CD14-positive monocyte (primary cell): ENCODE data around the gene RIT1. TPM values are rescaled to one million over a fixed set of nuclear protein-coding genes. Genes with fewer than 3 reads are reported as not detected.

ENCODE experiments used
- DNase-seq, 3 donors: peaks; one replicate each; pipeline ENCODE4 v3.0.0-alpha.2; 2011 to 2022
- H2AFZ ChIP-seq: 2 replicates; pipeline ENCODE4 v1.6.0; 2012; ENCODE audit warnings: mild to moderate bottlenecking, low read depth, low read length, inconsistent platforms; ENCODE audit not compliant: insufficient read depth, poor library complexity, severe bottlenecking
- H3K27ac ChIP-seq, 2 donors: 1 replicate in 1 of 2; 2 replicates in 1 of 2; pipeline ENCODE4 v1.5.1; 2012 to 2013; ENCODE audit warnings: low read length in 2 of 2, control low read depth in 1 of 2, inconsistent platforms in 1 of 2, low read depth in 1 of 2, mild to moderate bottlenecking in 1 of 2
- H3K27me3 ChIP-seq, 2 donors: one replicate each; pipeline versions ENCODE4 v1.6.0 to v1.6.1; 2011 to 2013; ENCODE audit warnings: low read length in 2 of 2; ENCODE audit not compliant: control insufficient read depth in 2 of 2, insufficient read depth in 2 of 2
- H3K36me3 ChIP-seq, 2 donors: replicated peaks in 1 of 2; 1 replicate in 1 of 2; 2 replicates in 1 of 2; pipeline versions ENCODE4 v1.5.1 to v1.6.1; 2012 to 2013; ENCODE audit warnings: low read length in 2 of 2, control low read depth in 1 of 2, inconsistent platforms in 1 of 2, mild to moderate bottlenecking in 1 of 2; ENCODE audit not compliant: insufficient read depth in 2 of 2, control insufficient read depth in 1 of 2
- H3K4me1 ChIP-seq, 2 donors: 1 replicate in 1 of 2; 2 replicates in 1 of 2; pipeline versions ENCODE4 v1.5.1 to v1.6.1; 2012 to 2013; ENCODE audit warnings: low read length in 2 of 2, control low read depth in 1 of 2, inconsistent platforms in 1 of 2, mild to moderate bottlenecking in 1 of 2, moderate library complexity in 1 of 2; ENCODE audit not compliant: insufficient read depth in 2 of 2, control insufficient read depth in 1 of 2
- H3K4me2 ChIP-seq: replicated peaks from 2 replicates; pipeline ENCODE3; 2012; ENCODE audit warnings: low read length, moderate library complexity, mild to moderate bottlenecking; ENCODE audit not compliant: poor library complexity, severe bottlenecking; ENCODE audit errors: extremely low read depth
- H3K4me3 ChIP-seq, 3 experiments: fragments of 200-600 bp in 1 of 3; sonication (generic) in 1 of 3; replicated peaks in 1 of 3; 1 replicate in 2 of 3; 2 replicates in 1 of 3; pipeline ENCODE4 v1.5.1; 2011 to 2013; ENCODE audit warnings: low read length in 3 of 3, mild to moderate bottlenecking in 3 of 3, control low read depth in 2 of 3, low read depth in 2 of 3, inconsistent platforms in 1 of 3, moderate library complexity in 1 of 3
- H3K79me2 ChIP-seq: 2 replicates; pipeline ENCODE4 v1.6.0; 2012; ENCODE audit warnings: mild to moderate bottlenecking, control low read depth, inconsistent platforms, low read length, moderate library complexity; ENCODE audit not compliant: insufficient read depth
- H3K9ac ChIP-seq: 2 replicates; pipeline ENCODE4 v1.6.0; 2017; ENCODE audit warnings: low read length, mild to moderate bottlenecking; ENCODE audit not compliant: insufficient read depth, poor library complexity, severe bottlenecking
- H3K9me3 ChIP-seq, 2 donors: replicated peaks in 1 of 2; 1 replicate in 1 of 2; 2 replicates in 1 of 2; pipeline versions ENCODE4 v1.5.1 to v1.6.1; 2012 to 2013; ENCODE audit warnings: low read length in 2 of 2, control low read depth in 1 of 2; ENCODE audit not compliant: control insufficient read depth in 1 of 2, insufficient read depth in 1 of 2
- H4K20me1 ChIP-seq: 2 replicates; pipeline ENCODE4 v1.6.0; 2012; ENCODE audit warnings: mild to moderate bottlenecking, low read length, control low read depth, moderate library complexity; ENCODE audit not compliant: insufficient read depth
- H3K27ac Mint-ChIP-seq, 7 donors: one replicate each; pipeline ENCODE4 v1.8.0; 2020; ENCODE audit warnings: mild to moderate bottlenecking in 7 of 7, mixed read lengths in 7 of 7, moderate library complexity in 6 of 7, inconsistent platforms in 2 of 7
- H3K27me3 Mint-ChIP-seq, 3 donors: one replicate each; pipeline ENCODE4 v1.8.0; 2021 to 2022; ENCODE audit warnings: low read depth in 3 of 3, mild to moderate bottlenecking in 3 of 3, mixed read lengths in 3 of 3, moderate library complexity in 3 of 3, inconsistent platforms in 1 of 3
- H3K36me3 Mint-ChIP-seq, 2 donors: one replicate each; pipeline ENCODE4 v1.8.0; 2020; ENCODE audit warnings: mixed read lengths in 2 of 2, inconsistent platforms in 1 of 2, mild to moderate bottlenecking in 1 of 2
- H3K4me1 Mint-ChIP-seq: one replicate; pipeline ENCODE4 v1.8.0; 2020; ENCODE audit warnings: mild to moderate bottlenecking, mixed read lengths
- H3K4me3 Mint-ChIP-seq, 2 donors: one replicate each; pipeline ENCODE4 v1.8.0; 2020; ENCODE audit warnings: mild to moderate bottlenecking in 2 of 2, mixed read lengths in 2 of 2, moderate library complexity in 1 of 2
- H3K9me3 Mint-ChIP-seq, 7 donors: one replicate each; pipeline ENCODE4 v1.8.0; 2020 to 2022; ENCODE audit warnings: mixed read lengths in 7 of 7, mild to moderate bottlenecking in 6 of 7, moderate library complexity in 6 of 7, inconsistent platforms in 2 of 7
- WGBS: methylation state at CpG from one replicate; pipeline ENCODE4 v1.1.5; 2013; ENCODE audit warnings: missing lambda C conversion rate; ENCODE audit not compliant: insufficient coverage; 5-methylcytosine and 5-hydroxymethylcytosine counted together
- intact Hi-C, 2 donors: fragments of 100-400 bp; cut with micrococcal nuclease; formaldehyde crosslinking; loops; one replicate each; pipeline versions ENCODE4 v1.15.0 to v1.15.1; 2023
- polyA plus RNA-seq, 3 donors: library from polyadenylated mRNA; depleted of rRNA in 1 of 3; unstranded in 2 of 3; stranded (reverse) in 1 of 3; fragments of 300-500 nt in 2 of 3; fragments of >200 nt in 1 of 3; fragmentation: Illumina TruSeq in 2 of 3; gene quantifications; 1 replicate in 2 of 3; 2 replicates in 1 of 3; pipeline ENCODE4 v1.2.3, GENCODE V29; 2012 to 2021
- TF ChIP-seq, protein P1 (sequence below): fragments of 200-600 bp; IDR thresholded peaks from one replicate; pipeline ENCODE4 v1.8.0; 2022; ENCODE audit warnings: antibody characterized with exemption, mild to moderate bottlenecking

Gene RIT1
- polyA plus RNA-seq, 3 donors: 57.2 to 76.8 (median 69.6) TPM

- Mint-ChIP-seq H3K27me3 (peaks cover 0 to 2% (median 0%) of the 10 kb centered on the region in 3 donors), H3K36me3 (peaks cover 21 to 30% of the 10 kb centered on the region in 2 donors), H3K4me1 (peaks cover 28% of the 10 kb centered on the region), H3K9me3 (peaks cover 0 to 2% (median 0%) of the 10 kb centered on the region in 7 donors), H3K4me3 (no peak overlapping the region), H3K27ac (peak overlapping the region in 1 of 7 donors; percentile 87)
- TF ChIP-seq, protein P1, sequence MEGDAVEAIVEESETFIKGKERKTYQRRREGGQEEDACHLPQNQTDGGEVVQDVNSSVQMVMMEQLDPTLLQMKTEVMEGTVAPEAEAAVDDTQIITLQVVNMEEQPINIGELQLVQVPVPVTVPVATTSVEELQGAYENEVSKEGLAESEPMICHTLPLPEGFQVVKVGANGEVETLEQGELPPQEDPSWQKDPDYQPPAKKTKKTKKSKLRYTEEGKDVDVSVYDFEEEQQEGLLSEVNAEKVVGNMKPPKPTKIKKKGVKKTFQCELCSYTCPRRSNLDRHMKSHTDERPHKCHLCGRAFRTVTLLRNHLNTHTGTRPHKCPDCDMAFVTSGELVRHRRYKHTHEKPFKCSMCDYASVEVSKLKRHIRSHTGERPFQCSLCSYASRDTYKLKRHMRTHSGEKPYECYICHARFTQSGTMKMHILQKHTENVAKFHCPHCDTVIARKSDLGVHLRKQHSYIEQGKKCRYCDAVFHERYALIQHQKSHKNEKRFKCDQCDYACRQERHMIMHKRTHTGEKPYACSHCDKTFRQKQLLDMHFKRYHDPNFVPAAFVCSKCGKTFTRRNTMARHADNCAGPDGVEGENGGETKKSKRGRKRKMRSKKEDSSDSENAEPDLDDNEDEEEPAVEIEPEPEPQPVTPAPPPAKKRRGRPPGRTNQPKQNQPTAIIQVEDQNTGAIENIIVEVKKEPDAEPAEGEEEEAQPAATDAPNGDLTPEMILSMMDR: no peak
- H3K9ac ChIP-seq: peak overlapping the region; percentile 88
- H3K27ac ChIP-seq: peak overlapping the region; percentile 88 to 94
- intact Hi-C loops: loop anchor here (1.0 to 5.0 kb wide), 4 partner anchors 24 to 132 kb away; partner anchors contain the start of genes LAMTOR2 (in 2 of the 2), RIT1 (in 1 of the 2) and UBQLN4 (in 1 of the 2)
- H2AFZ ChIP-seq: peak overlapping the region; percentile 87
- no peak for DNase-seq
- no peaks in the 10 kb centered on the region for H3K27me3 ChIP-seq
- 88% methylated on average over 11 of the region's 24 CpGs for WGBS
- peaks cover 23 to 26% of the 10 kb centered on the region in 2 donors for H3K36me3 ChIP-seq
- H4K20me1 ChIP-seq: peaks cover 28% of the 10 kb centered on the region
- H3K79me2 ChIP-seq: peaks cover 42% of the 10 kb centered on the region
- H3K9me3 ChIP-seq: no peaks in the 10 kb centered on the region
- peaks cover 27 to 49% of the 10 kb centered on the region in 2 donors for H3K4me1 ChIP-seq
- H3K4me2 ChIP-seq: peak overlapping the region; percentile 84
- peak overlapping the region; percentile 39 to 96 (median 94) for H3K4me3 ChIP-seq
Observed at GRCh38 chr1:155934936-155935590, 23.9 kb upstream of the RIT1 start.

DNA sequence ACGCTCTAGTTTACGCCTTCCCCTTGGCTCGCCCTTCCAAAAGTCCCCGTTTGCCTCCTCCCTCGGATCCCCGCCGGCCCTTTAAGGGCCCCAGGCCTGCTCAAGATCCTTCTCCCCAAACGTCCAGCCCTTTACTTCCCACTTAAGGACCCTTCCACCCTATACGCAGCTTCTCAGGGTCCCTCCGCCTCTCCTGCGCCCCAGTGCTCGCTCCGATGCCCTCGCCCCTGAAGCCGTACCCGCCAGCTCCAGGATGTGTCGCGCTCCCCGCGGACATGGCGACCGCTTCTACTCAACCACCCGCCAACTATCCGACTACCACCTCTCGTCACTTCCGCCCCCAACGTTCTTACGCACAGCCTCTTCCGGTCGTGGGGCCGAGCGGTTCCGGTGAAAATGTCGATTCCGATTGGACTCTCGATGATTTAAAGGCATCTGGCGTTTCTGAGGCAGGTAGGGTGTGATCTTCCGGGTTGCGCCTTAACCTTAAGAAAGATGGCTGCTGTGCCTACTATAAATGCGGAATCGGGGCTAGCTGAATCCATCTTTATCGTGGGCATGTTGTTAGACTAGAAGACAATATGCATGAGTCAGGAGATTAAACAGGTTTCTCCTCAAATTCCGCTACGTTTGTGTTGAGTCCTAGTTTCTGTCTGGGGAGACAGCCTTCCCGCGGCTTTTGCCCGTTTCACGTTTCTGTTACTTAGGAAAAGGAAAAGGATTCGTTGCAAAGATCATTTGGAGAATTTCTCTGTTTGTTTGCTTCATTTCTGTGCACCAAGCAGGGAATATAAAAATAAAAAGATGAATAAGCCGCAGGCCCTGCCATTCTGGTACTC lies 23.2 kb upstream of the RIT1 start, which contains the start of gene KHDC4:
KHDC4 (minus strand) TSS at position 317 of the 839 bp plus-strand sequence; CDS start at position 277, 40 bp downstream.
- H2AFZ ChIP-seq: peak within 1 kb of the TSS; percentile 87
- peak within 1 kb of the TSS in 1 of 7 donors; percentile 87 for H3K27ac Mint-ChIP-seq
- peaks cover 26 to 37% of the 10 kb centered on the region in 2 donors for H3K36me3 Mint-ChIP-seq
- under 1% methylated on average over 49 of the region's 50 CpGs for WGBS
- H3K27ac ChIP-seq: peak within 1 kb of the TSS; percentile 88 to 94
- peak within 1 kb of the TSS; percentile 63 to 96 (median 94) for H3K4me3 ChIP-seq
- peaks cover 48% of the 10 kb centered on the region for H3K79me2 ChIP-seq
- no peak within 1 kb of the TSS for H3K4me3 Mint-ChIP-seq
- peak; percentile 98 to 99 (median 99) for DNase-seq
- peaks cover 0 to 2% (median 0%) of the 10 kb centered on the region in 3 donors for H3K27me3 Mint-ChIP-seq
- peaks cover 22 to 44% of the 10 kb centered on the region in 2 donors for H3K4me1 ChIP-seq
- TF ChIP-seq, protein P1: peak; percentile 28
- intact Hi-C loops: loop anchor here (1.0 to 5.0 kb wide), 4 partner anchors 23 to 133 kb away; partner anchors contain the start of genes LAMTOR2 (in 2 of the 2), RIT1 (in 1 of the 2) and UBQLN4 (in 1 of the 2)
- H3K27me3 ChIP-seq: no peaks in the 10 kb centered on the region
- peak within 1 kb of the TSS; percentile 84 for H3K4me2 ChIP-seq
- peaks cover 25% of the 10 kb centered on the region for H3K4me1 Mint-ChIP-seq
- H3K9ac ChIP-seq: peak within 1 kb of the TSS; percentile 88
- H3K36me3 ChIP-seq: peaks cover 29 to 30% of the 10 kb centered on the region in 2 donors
- H3K9me3 Mint-ChIP-seq: no peaks in the 10 kb centered on the region
- H3K9me3 ChIP-seq: no peaks in the 10 kb centered on the region
- H4K20me1 ChIP-seq: peaks cover 33% of the 10 kb centered on the region
